ENCODE data around the gene CAST. TPM values are rescaled to one million over a fixed set of nuclear protein-coding genes. Genes with fewer than 3 reads are reported as not detected.

Gene CAST
- total RNA-seq, 2 donors from 2014 or later = 315 to 490 TPM

DNA sequence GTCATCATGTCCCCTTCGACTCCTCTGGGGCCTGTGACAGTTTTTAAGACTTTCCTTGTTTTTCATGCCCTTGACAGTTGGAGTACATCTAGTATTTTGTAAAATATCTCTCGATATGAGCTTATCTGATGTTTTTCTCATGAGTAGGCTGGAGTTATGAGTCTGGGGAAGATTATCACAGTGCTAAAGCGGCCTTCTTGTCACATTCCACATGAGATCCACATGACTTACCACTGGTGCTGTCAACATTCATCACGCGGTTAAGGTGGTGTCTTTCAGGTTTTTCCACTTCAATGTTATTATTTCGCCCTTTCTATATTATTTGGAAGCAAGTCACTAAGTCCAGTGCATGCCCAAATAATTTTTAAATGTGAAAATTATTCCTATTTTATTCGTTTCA, 17.1 kb upstream of the CAST start:
- DNase-seq = no peak
- H3K36me3 ChIP-seq = no peaks in the 10 kb centered on the region
- no peaks in the 10 kb centered on the region for H3K27me3 ChIP-seq
- TF ChIP-seq CTCF (IDR thresholded peaks at IDR 0.05) = no peak
- H3K4me1 ChIP-seq = peaks cover 4% of the 10 kb centered on the region
- intact Hi-C loops (cut with DNase I) = no loop called here
- H3K4me3 ChIP-seq = no peak overlapping the region
- no peak overlapping the region for H3K9ac ChIP-seq (ENCODE audit: low read depth in 2 of 2, low read length in 2 of 2)
- no peak overlapping the region for H3K27ac ChIP-seq
- H3K9me3 ChIP-seq = no peaks in the 10 kb centered on the region

- Histone ChIP-seq H3K4me3 (no peak overlapping the region), H3K9ac (ENCODE audit: low read depth in 2 of 2, low read length in 2 of 2) (no peak overlapping the region), H3K27me3 (no peaks in the 10 kb centered on the region), H3K9me3 (no peaks in the 10 kb centered on the region), H3K4me1 (peaks cover 4% of the 10 kb centered on the region), H3K36me3 (no peaks in the 10 kb centered on the region), H3K27ac (no peak overlapping the region)
- intact Hi-C loops (cut with DNase I) = no loop called here
- no peak for DNase-seq
- no peak for TF ChIP-seq CTCF (IDR thresholded peaks at IDR 0.05)
These were observed 14.2 kb upstream of the CAST start for GRCh38 chr5:96648023-96648422.

DNA sequence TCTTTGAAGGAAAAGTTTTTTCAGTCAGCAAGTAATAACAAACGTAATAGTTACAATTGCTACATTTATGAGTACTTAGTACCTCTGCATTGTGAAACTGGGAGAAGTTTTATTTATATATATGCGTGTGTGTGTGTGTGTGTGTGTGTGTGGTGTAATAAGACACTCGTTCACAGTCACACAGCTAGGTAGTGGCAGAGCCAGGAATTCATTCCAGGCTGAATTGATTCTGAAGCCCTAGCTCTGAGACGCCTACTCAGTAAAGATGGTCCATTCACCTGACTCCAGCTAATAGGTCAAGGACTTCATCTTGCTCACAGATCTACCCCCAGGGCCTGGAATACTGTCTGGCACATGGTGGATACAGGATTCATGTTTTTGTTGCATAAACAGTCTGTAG, 13.6 kb upstream of the CAST start:
- no peaks in the 10 kb centered on the region for H3K36me3 ChIP-seq
- peak overlapping the region in 1 of 2 donors; percentile 7 for H3K9ac ChIP-seq (ENCODE audit: low read depth in 2 of 2, low read length in 2 of 2)
- no peak for TF ChIP-seq CTCF (IDR thresholded peaks at IDR 0.05)
- H3K27me3 ChIP-seq = no peaks in the 10 kb centered on the region
- H3K9me3 ChIP-seq = no peaks in the 10 kb centered on the region
- H3K4me3 ChIP-seq = no peak overlapping the region
- H3K27ac ChIP-seq = peak overlapping the region; percentile 29
- peaks cover 4% of the 10 kb centered on the region for H3K4me1 ChIP-seq
- intact Hi-C loops (cut with DNase I) = no loop called here
- DNase-seq = no peak

GRCh38 chr5:96649251-96649662, 12.9 kb upstream of the CAST start:
- H3K9ac ChIP-seq (ENCODE audit: low read depth in 2 of 2, low read length in 2 of 2) = peak overlapping the region in 1 of 2 donors; percentile 55
- DNase-seq = no peak
- no peaks in the 10 kb centered on the region for H3K36me3 ChIP-seq
- peak overlapping the region; percentile 29 for H3K27ac ChIP-seq
- no peaks in the 10 kb centered on the region for H3K27me3 ChIP-seq
- H3K9me3 ChIP-seq = no peaks in the 10 kb centered on the region
- intact Hi-C loops (cut with DNase I) = no loop called here
- TF ChIP-seq CTCF (IDR thresholded peaks at IDR 0.05) = no peak
- no peak overlapping the region for H3K4me3 ChIP-seq
- H3K4me1 ChIP-seq = peaks cover 4% of the 10 kb centered on the region

DNA sequence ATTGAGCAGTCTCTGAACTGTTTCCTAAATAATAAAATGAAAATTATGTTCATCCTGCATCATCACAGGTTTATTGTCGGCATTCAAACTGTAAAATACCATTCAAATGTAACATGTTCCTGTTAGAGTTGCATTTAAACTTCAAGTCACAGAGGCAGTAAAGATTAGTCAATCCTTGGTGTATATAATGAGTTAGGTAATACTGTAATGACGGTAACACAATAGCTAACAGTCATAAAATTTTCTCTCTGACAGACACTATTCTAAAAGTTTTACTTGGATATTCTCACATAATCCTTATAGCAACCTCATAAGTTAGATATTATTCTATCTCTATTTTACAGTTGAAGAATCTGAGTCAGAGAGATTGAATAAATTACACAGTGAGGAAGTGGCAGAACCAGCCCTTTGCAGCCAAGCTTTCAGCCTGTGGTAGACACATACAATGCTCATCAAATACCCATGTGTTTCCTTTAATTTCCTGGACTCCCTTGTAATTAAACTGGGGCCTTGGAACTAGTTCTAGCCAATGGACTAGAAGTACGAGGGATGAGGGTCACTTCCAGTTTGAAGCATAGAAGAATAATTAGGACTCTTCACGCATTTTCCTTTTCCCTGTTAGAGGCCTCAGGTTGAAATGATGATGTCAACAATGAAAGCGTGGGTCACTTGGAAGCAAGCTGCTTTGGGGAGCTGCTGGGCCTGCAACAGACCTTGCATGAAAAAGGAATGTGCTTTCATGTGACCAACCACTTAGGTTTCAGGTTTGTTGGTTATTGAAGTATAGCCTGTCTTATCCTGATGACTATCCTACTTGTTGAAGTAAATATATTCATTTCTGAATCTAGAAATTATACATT, 12.3 kb upstream of the CAST start:
- intact Hi-C loops (cut with DNase I) = no loop called here
- no peaks in the 10 kb centered on the region for H3K36me3 ChIP-seq
- TF ChIP-seq CTCF (IDR thresholded peaks at IDR 0.05) = no peak
- no peak for DNase-seq
- no peaks in the 10 kb centered on the region for H3K27me3 ChIP-seq
- H3K9ac ChIP-seq (ENCODE audit: low read depth in 2 of 2, low read length in 2 of 2) = peak overlapping the region in 1 of 2 donors; percentile 67
- H3K4me3 ChIP-seq = no peak overlapping the region
- H3K9me3 ChIP-seq = no peaks in the 10 kb centered on the region
- peak overlapping the region; percentile 50 for H3K27ac ChIP-seq
- H3K4me1 ChIP-seq = peaks cover 4% of the 10 kb centered on the region

All from colonic mucosa (tissue), 4 donors.